Left renal cortex interstitium (tissue), 4 donors: ENCODE results near the gene OTC. TPM values are rescaled to one million over a fixed set of nuclear protein-coding genes. Genes with fewer than 3 reads are reported as not detected.

Source experiments
- DNase-seq, 4 donors: peaks; one replicate each; pipeline ENCODE4 v3.0.0-alpha.2; 2013; ENCODE audit warnings: low read depth in 4 of 4, low spot score in 2 of 4, missing footprints in 1 of 4
- polyA plus RNA-seq, 4 donors: library from polyadenylated mRNA; unstranded; fragments of 120-200 nt; gene quantifications; one replicate each; pipeline ENCODE4 v1.2.1, GENCODE V29; 2013; ENCODE audit not compliant: insufficient read length in 4 of 4

The OTC gene
- polyA plus RNA-seq, 4 donors = 0.09 to 0.49 (median 0.13) TPM; not detected in 1

- no peak for DNase-seq
Observed at GRCh38 chrX:38458071-38458470, 105.7 kb downstream of the OTC start.

- no peak for DNase-seq
Observed at GRCh38 chrX:38462257-38462656, 109.9 kb downstream of the OTC start.

- no peak for DNase-seq
Observed at GRCh38 chrX:38465686-38466085, 113.3 kb downstream of the OTC start.

GRCh38 chrX:38468563-38469157 is 116.3 kb downstream of the OTC start:
- no peak for DNase-seq

Other genes starting within 250 kb of the OTC start
- 10 to 100 TPM; 11.5 to 20.7 (median 16.4) TPM for gene SRPX, start 131.7 kb upstream of the OTC start, polyA plus RNA-seq
- 10 to 100 TPM; 11.7 to 24.3 (median 14.9) TPM for gene RPGR, start 25.1 kb upstream of the OTC start, polyA plus RNA-seq
- 10 to 100 TPM; 41.9 to 64.6 (median 51.5) TPM for gene TSPAN7, start 208.9 kb downstream of the OTC start, polyA plus RNA-seq